ENCODE data around the gene ATP13A3.

GRCh38 chr3:194390835-194391234 is 96.0 kb downstream of the ATP13A3 start:
- TF ChIP-seq, protein P1, sequence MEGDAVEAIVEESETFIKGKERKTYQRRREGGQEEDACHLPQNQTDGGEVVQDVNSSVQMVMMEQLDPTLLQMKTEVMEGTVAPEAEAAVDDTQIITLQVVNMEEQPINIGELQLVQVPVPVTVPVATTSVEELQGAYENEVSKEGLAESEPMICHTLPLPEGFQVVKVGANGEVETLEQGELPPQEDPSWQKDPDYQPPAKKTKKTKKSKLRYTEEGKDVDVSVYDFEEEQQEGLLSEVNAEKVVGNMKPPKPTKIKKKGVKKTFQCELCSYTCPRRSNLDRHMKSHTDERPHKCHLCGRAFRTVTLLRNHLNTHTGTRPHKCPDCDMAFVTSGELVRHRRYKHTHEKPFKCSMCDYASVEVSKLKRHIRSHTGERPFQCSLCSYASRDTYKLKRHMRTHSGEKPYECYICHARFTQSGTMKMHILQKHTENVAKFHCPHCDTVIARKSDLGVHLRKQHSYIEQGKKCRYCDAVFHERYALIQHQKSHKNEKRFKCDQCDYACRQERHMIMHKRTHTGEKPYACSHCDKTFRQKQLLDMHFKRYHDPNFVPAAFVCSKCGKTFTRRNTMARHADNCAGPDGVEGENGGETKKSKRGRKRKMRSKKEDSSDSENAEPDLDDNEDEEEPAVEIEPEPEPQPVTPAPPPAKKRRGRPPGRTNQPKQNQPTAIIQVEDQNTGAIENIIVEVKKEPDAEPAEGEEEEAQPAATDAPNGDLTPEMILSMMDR (IDR thresholded peaks at IDR 0.05) = no peak
- no peak for TF ChIP-seq POLR2AphosphoS5 (IDR thresholded peaks at IDR 0.05)
- TF ChIP-seq EP300 (IDR thresholded peaks at IDR 0.05) = no peak
- no peak for TF ChIP-seq POLR2A (IDR thresholded peaks at IDR 0.05)

Data from gastroesophageal sphincter (tissue), 3 donors.